AG20443 (cell line): Measurements from ENCODE around the gene WSCD1.

Experiments used
- DNase-seq: peaks from one replicate; pipeline ENCODE4 v3.0.0; 2012; ENCODE audit warnings: low spot score, mixed read lengths

WSCD1 gene

GRCh38 chr17:6061290-6061689, 8.9 kb upstream of the WSCD1 start:
- DNase-seq, result peak; percentile 23

GRCh38 chr17:6064868-6065267, 5.3 kb upstream of the WSCD1 start:
- no peak for DNase-seq

- no peak for DNase-seq
These were observed 4.8 kb upstream of the WSCD1 start for GRCh38 chr17:6065351-6065750.

- no peak for DNase-seq
These were observed 3.8 kb upstream of the WSCD1 start for GRCh38 chr17:6066183-6066948.

GRCh38 chr17:6067060-6067459, 3.1 kb upstream of the WSCD1 start:
- no peak for DNase-seq

- no peak for DNase-seq
These were observed 292 bp downstream of the WSCD1 start for GRCh38 chr17:6070430-6070912.

GRCh38 chr17:6070913-6071511, 833 bp downstream of the WSCD1 start:
- no peak for DNase-seq

GRCh38 chr17:6071528-6072065, 1.4 kb downstream of the WSCD1 start:
- no peak for DNase-seq

- no peak for DNase-seq
These were observed 2.0 kb downstream of the WSCD1 start for GRCh38 chr17:6072157-6072556.

GRCh38 chr17:6072611-6073010, 2.4 kb downstream of the WSCD1 start:
- no peak for DNase-seq

- DNase-seq, result no peak
These were observed 3.4 kb downstream of the WSCD1 start for GRCh38 chr17:6073620-6074019.

- no peak for DNase-seq
These were observed 4.9 kb downstream of the WSCD1 start for GRCh38 chr17:6075050-6075449.

- DNase-seq, result no peak
These were observed 5.7 kb downstream of the WSCD1 start for GRCh38 chr17:6075845-6076244.

GRCh38 chr17:6077752-6078151, 7.6 kb downstream of the WSCD1 start:
- no peak for DNase-seq

- no peak for DNase-seq
These were observed 8.3 kb downstream of the WSCD1 start for GRCh38 chr17:6078458-6078871.

- no peak for DNase-seq
These were observed 9.1 kb downstream of the WSCD1 start for GRCh38 chr17:6079155-6079888.

GRCh38 chr17:6079960-6080359, 9.8 kb downstream of the WSCD1 start:
- DNase-seq, result no peak

- no peak for DNase-seq
These were observed 10.7 kb downstream of the WSCD1 start for GRCh38 chr17:6080711-6081430.

GRCh38 chr17:6082335-6082734, 12.2 kb downstream of the WSCD1 start:
- DNase-seq, result no peak

- DNase-seq, result no peak
These were observed 14.4 kb downstream of the WSCD1 start for GRCh38 chr17:6084311-6085161.

GRCh38 chr17:6085812-6086211, 15.6 kb downstream of the WSCD1 start:
- DNase-seq, result no peak
